Right lobe of liver (tissue), 6 donors: Measurements from ENCODE around the gene CERS3. TPM values are rescaled to one million over a fixed set of nuclear protein-coding genes. Genes with fewer than 3 reads are reported as not detected.

ENCODE experiments used
- ATAC-seq, 4 donors: fragments of 200-7000 bp; cut with Tn5 transposase; one replicate each; pipeline ENCODE4 v1.9.1; 2020; ENCODE audit warnings: mild to moderate bottlenecking in 4 of 4, moderate library complexity in 4 of 4
- DNase-seq, 3 donors: peaks; one replicate each; pipeline ENCODE4 v3.0.0-alpha.2; 2020
- H3K27ac ChIP-seq, 3 donors: fragments of 200-600 bp; one replicate each; pipeline ENCODE4 v1.8.0; 2022
- H3K27me3 ChIP-seq, 2 donors: fragments of 200-600 bp; one replicate each; pipeline ENCODE4 v1.8.0; 2022
- H3K36me3 ChIP-seq, 4 donors: fragments of 200-600 bp; sonication (generic) in 1 of 4; one replicate each; pipeline versions ENCODE4 v1.5.1 to v1.8.0; 2017 to 2022; ENCODE audit warnings: control low read depth in 1 of 4
- H3K4me1 ChIP-seq, 4 donors: fragments of 200-600 bp; sonication (generic) in 1 of 4; one replicate each; pipeline versions ENCODE4 v1.5.1 to v1.8.0; 2017 to 2022; ENCODE audit warnings: control low read depth in 1 of 4
- H3K4me3 ChIP-seq, 3 donors: fragments of 200-600 bp; one replicate each; pipeline ENCODE4 v1.8.0; 2022
- H3K9me3 ChIP-seq, 4 donors: fragments of 200-600 bp; sonication (generic) in 1 of 4; one replicate each; pipeline versions ENCODE4 v1.5.1 to v1.8.0; 2017 to 2022; ENCODE audit warnings: control low read depth in 1 of 4
- POLR2A ChIP-seq: fragments of 450-650 bp; IDR thresholded peaks from one replicate; pipeline ENCODE4 v1.6.1; 2017; ENCODE audit warnings: antibody characterized with exemption, mild to moderate bottlenecking
- WGBS: methylation state at CpG from one replicate; pipeline ENCODE4 v1.1.6; 2018; ENCODE audit warnings: low coverage, low lambda C conversion rate; ENCODE audit not compliant: insufficient coverage; ENCODE audit errors: missing lambda C conversion rate; 5-methylcytosine and 5-hydroxymethylcytosine counted together
- intact Hi-C, 2 donors: fragments of 100-400 bp; cut with DNase I; formaldehyde crosslinking; loops; one replicate each; pipeline versions ENCODE4 v1.11.2 to v1.14.1; 2022
- total RNA-seq, 6 experiments: library from RNA; depleted of rRNA in 2 of 6; stranded (reverse); fragments of >200 nt in 2 of 6; fragmentation: NEBNext Ultra II Directional in 3 of 6; extraction: Animal tissue kit (Norgen Biotek cat#: 25700) in 3 of 6; gene quantifications; one replicate each; pipeline versions ENCODE4 v1.1.0 to v1.2.4, GENCODE V29; 2016 to 2023
- TF ChIP-seq, protein P1 (sequence below), 4 donors: fragments of 200-600 bp in 3 of 4; fragments of 450-650 bp in 1 of 4; IDR thresholded peaks; one replicate each; pipeline versions ENCODE4 v1.5.1 to v1.8.0; 2016 to 2022; ENCODE audit warnings: antibody characterized with exemption in 4 of 4, mild to moderate bottlenecking in 2 of 4
- donor health status: DM: no; HTN: yes; CAD: no.
- donor health status: DM: no; HTN: no; CAD: no.
- donor health status: DM: no; HTN: no; CAD: no.
- donor health status: DM: no; HTN: yes; CAD: no.
- donor health status: DM: no; HTN: yes; CAD: no.

The CERS3 gene
- total RNA-seq, 6 experiments from 2014 or later, result not detected

DNA sequence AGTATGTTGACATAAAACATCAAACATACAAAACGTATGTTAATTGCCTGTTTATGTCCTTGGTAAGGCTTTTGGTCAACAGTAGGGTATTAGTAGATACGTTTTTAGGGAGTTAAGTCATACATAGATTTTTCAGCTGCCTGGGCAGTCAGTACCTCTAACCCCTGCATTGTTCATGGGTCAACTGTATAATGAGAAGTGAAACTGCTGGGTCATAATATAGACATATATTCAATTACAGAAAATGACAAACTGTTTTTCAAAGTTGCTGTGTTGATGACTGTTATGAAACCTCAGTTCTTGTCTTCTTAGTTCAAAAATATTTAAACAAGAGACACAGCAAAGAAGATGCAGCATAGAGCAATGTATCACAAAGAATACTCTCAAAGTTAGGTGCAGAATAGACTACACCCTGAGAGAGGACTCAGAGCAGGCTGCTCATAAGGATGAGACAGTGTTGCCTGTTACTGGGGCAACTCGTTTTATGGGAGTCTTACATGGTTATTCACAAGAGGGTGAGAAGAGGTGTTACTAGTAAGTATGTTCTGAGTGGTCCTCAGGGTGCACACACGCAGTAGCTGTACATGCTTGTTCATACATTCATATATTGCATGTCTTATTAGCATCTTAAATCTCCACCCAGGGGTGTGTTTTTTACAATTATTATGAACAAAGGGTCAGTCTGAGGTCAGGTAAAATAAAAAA lies 133.9 kb downstream of the CERS3 start:
- Histone ChIP-seq H3K4me1 (no peaks in the 10 kb centered on the region), H3K9me3 (no peaks in the 10 kb centered on the region), H3K27me3 (peaks cover 0 to under 1% of the 10 kb centered on the region in 2 donors), H3K27ac (no peak overlapping the region), H3K4me3 (no peak overlapping the region), H3K36me3 (no peaks in the 10 kb centered on the region)
- WGBS, result 48% methylated on average over 4 of the region's 4 CpGs
- intact Hi-C loops, result no loop called here
- ATAC-seq (peak in 2 of 4 donors; percentile 34 to 39), DNase-seq (no peak)
- TF ChIP-seq POLR2A, result no peak
- TF ChIP-seq, protein P1, sequence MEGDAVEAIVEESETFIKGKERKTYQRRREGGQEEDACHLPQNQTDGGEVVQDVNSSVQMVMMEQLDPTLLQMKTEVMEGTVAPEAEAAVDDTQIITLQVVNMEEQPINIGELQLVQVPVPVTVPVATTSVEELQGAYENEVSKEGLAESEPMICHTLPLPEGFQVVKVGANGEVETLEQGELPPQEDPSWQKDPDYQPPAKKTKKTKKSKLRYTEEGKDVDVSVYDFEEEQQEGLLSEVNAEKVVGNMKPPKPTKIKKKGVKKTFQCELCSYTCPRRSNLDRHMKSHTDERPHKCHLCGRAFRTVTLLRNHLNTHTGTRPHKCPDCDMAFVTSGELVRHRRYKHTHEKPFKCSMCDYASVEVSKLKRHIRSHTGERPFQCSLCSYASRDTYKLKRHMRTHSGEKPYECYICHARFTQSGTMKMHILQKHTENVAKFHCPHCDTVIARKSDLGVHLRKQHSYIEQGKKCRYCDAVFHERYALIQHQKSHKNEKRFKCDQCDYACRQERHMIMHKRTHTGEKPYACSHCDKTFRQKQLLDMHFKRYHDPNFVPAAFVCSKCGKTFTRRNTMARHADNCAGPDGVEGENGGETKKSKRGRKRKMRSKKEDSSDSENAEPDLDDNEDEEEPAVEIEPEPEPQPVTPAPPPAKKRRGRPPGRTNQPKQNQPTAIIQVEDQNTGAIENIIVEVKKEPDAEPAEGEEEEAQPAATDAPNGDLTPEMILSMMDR (IDR thresholded peaks at IDR 0.05), result no peak

DNA sequence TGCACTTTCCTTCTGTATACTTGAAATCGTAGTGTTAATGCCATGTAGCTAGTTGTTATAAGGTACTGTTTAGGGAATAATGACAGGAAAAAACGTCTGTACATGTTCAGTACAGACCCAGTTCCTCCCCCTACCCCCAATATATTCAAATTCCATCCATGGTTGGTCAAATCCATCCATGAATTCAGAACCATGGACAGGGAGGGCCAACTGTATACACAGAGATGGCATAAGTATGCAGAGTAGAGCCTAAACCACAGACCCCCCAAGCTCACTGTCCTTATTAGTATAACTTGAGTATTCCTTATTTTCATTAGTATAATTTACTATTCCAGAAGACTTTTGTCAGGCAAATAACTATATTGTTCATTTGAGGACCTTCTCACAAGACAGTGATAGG lies 135.7 kb downstream of the CERS3 start:
- Histone ChIP-seq H3K4me3 (no peak overlapping the region), H3K27me3 (no peaks in the 10 kb centered on the region), H3K4me1 (no peaks in the 10 kb centered on the region), H3K9me3 (no peaks in the 10 kb centered on the region), H3K27ac (no peak overlapping the region), H3K36me3 (no peaks in the 10 kb centered on the region)
- DNase-seq (no peak), ATAC-seq (no peak)
- 0% methylated on average over 1 of the region's 2 CpGs for WGBS
- no peak for TF ChIP-seq POLR2A
- TF ChIP-seq, protein P1 (IDR thresholded peaks at IDR 0.05), result no peak
- intact Hi-C loops, result no loop called here

DNA sequence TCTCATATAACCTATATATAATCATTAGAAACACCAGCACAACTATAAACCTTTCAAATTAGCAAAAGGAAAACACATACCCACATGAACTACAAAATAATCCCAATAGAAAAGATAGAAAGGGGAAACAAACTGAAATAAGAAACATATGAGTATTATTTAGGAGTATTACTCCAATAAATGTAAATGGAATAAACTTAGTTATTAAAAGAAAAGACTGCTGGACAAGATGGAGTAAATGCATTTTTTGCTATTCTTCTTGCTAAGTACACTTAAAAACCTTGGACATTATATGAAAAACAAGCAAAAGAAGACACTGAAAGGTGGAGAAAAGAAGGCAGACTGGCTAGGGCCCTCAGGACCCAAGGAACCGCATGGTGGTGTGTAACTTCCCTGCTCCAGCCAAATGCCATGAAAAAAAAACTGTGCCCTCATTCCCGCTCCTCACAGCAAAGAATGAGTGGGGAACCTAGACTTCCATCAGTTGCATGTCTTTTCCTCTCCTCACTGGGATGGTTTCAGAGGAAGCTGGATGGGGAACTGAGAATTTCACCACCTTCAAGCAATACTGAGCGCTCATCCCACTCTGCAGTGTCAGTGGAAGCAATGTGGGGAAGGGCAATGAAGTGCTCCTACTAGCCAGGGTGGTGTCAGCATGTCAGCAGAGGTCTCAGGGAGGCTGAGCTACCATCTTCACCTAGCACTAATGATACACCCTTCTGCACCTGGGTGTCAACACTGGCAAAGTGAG lies 143.3 kb downstream of the CERS3 start:
- TF ChIP-seq, protein P1 (IDR thresholded peaks at IDR 0.05), result no peak
- TF ChIP-seq POLR2A, result no peak
- intact Hi-C loops, result no loop called here
- ATAC-seq (no peak), DNase-seq (no peak)
- Histone ChIP-seq H3K9me3 (no peaks in the 10 kb centered on the region), H3K27ac (no peak overlapping the region), H3K4me3 (no peak overlapping the region), H3K4me1 (no peaks in the 10 kb centered on the region), H3K36me3 (no peaks in the 10 kb centered on the region), H3K27me3 (no peaks in the 10 kb centered on the region)
- 58% methylated on average over 2 of the region's 3 CpGs for WGBS

DNA sequence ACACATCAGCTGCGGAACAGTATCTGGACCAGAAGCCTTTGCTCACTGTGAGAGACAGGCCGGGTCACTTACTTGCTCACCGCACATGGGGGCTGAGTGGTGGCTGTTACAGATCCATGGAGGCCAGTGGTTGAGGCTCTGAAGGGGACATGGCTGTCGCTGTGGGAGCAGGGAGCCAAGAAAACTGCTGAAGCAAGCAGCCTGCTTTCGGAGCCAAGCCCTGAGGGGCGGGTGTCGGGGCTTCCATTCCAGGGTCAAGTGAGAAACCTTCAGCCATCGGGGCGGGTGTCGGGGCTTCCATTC lies 144.7 kb downstream of the CERS3 start:
- DNase-seq, result no peak
- no peak for ATAC-seq
- no peak for TF ChIP-seq POLR2A
- TF ChIP-seq, protein P1 (IDR thresholded peaks at IDR 0.05), result no peak
- 59% methylated on average over 8 of the region's 10 CpGs for WGBS
- no peaks in the 10 kb centered on the region for H3K27me3 ChIP-seq
- H3K36me3 ChIP-seq, result no peaks in the 10 kb centered on the region
- intact Hi-C loops, result no loop called here
- no peaks in the 10 kb centered on the region for H3K4me1 ChIP-seq
- H3K4me3 ChIP-seq, result no peak overlapping the region
- H3K27ac ChIP-seq, result no peak overlapping the region
- no peaks in the 10 kb centered on the region for H3K9me3 ChIP-seq
